HEK293 (cell line): ENCODE data around the gene STRIP1.

Experiments
- CTCF ChIA-PET: fragments of 350-600 bp; formaldehyde crosslinking; extraction: SDS; loops from one replicate; lab custom pipeline; 2021; ENCODE audit warnings: antibody characterized with exemption; lab: Yijun Ruan, JAX
- POLR2A ChIA-PET: fragments of 300-600 bp; formaldehyde crosslinking; extraction: SDS; loops from one replicate; lab custom pipeline; 2020; ENCODE audit warnings: antibody characterized with exemption, inconsistent platforms; lab: Yijun Ruan, JAX
- H3K27ac ChIP-seq: fragments of 200-500 bp; sonication (Bioruptor generic); 2 replicates; pipeline ENCODE4 v1.5.1; 2014; ENCODE audit warnings: low read depth, low read length, control low read depth, inconsistent platforms; ENCODE audit errors: extremely low read depth
- H3K36me3 ChIP-seq, 2 experiments: fragments of 200-500 bp in 1 of 2; sonication (Bioruptor generic) in 1 of 2; 1 replicate in 1 of 2; 2 replicates in 1 of 2; pipeline ENCODE4 v1.5.1; 2014 to 2017; ENCODE audit warnings: inconsistent platforms in 2 of 2, low read length in 2 of 2; ENCODE audit not compliant: control insufficient read depth in 2 of 2, insufficient read depth in 1 of 2
- H3K4me1 ChIP-seq: fragments of 200-500 bp; sonication (Bioruptor generic); 2 replicates; pipeline ENCODE4 v1.5.1; 2014; ENCODE audit warnings: mild to moderate bottlenecking, low read length, inconsistent platforms; ENCODE audit not compliant: control insufficient read depth, insufficient read depth
- H3K4me3 ChIP-seq: 2 replicates; pipeline ENCODE4 v1.5.1; 2011; ENCODE audit warnings: low read depth, mild to moderate bottlenecking, control low read depth, low read length, moderate library complexity
- H3K9me3 ChIP-seq: fragments of 200-500 bp; sonication (Bioruptor generic); 2 replicates; pipeline ENCODE4 v1.5.1; 2014; ENCODE audit warnings: low read depth, low read length, inconsistent platforms; ENCODE audit not compliant: control insufficient read depth, insufficient read depth
- KLF7 ChIP-seq: fragments of 450-650 bp; formaldehyde crosslinking; IDR thresholded peaks from 2 replicates; pipeline ENCODE4 v1.5.1; 2016; ENCODE audit warnings: missing biosample characterization, missing genetic modification characterization, borderline replicate concordance
- PATZ1 ChIP-seq: fragments of 450-650 bp; formaldehyde crosslinking; IDR thresholded peaks from 2 replicates; pipeline ENCODE4 v1.5.1; 2016; ENCODE audit warnings: missing biosample characterization, missing genetic modification characterization
- SP3 ChIP-seq: fragments of 450-650 bp; formaldehyde crosslinking; IDR thresholded peaks from 2 replicates; pipeline ENCODE4 v1.5.1; 2016; ENCODE audit warnings: missing biosample characterization, missing genetic modification characterization
- TSHZ1 ChIP-seq: fragments of 450-650 bp; formaldehyde crosslinking; IDR thresholded peaks from 2 replicates; pipeline ENCODE4 v1.5.1; 2016; ENCODE audit warnings: missing biosample characterization, missing genetic modification characterization, borderline replicate concordance
- ZBTB20 ChIP-seq: fragments of 450-650 bp; formaldehyde crosslinking; IDR thresholded peaks from 2 replicates; pipeline ENCODE4 v1.5.1; 2016; ENCODE audit warnings: missing biosample characterization, missing genetic modification characterization
- ZEB2 ChIP-seq: fragments of 450-650 bp; formaldehyde crosslinking; IDR thresholded peaks from 2 replicates; pipeline ENCODE4 v1.5.1; 2016; ENCODE audit warnings: missing biosample characterization, missing genetic modification characterization
- ZIC2 ChIP-seq: fragments of 450-650 bp; formaldehyde crosslinking; IDR thresholded peaks from 2 replicates; pipeline ENCODE4 v1.5.1; 2016; ENCODE audit warnings: missing biosample characterization, missing genetic modification characterization
- ZNF114 ChIP-seq: fragments of 450-650 bp; formaldehyde crosslinking; IDR thresholded peaks from 2 replicates; pipeline ENCODE4 v1.5.0; 2017; ENCODE audit warnings: missing biosample characterization, missing genetic modification characterization
- ZNF214 ChIP-seq: fragments of 450-650 bp; formaldehyde crosslinking; IDR thresholded peaks from 2 replicates; pipeline ENCODE4 v1.5.1; 2017; ENCODE audit warnings: missing biosample characterization, mild to moderate bottlenecking, missing genetic modification characterization, borderline replicate concordance
- ZNF223 ChIP-seq: fragments of 450-650 bp; formaldehyde crosslinking; IDR thresholded peaks from 2 replicates; pipeline ENCODE4 v1.5.1; 2016; ENCODE audit warnings: missing biosample characterization, missing genetic modification characterization
- ZNF266 ChIP-seq: fragments of 450-650 bp; formaldehyde crosslinking; IDR thresholded peaks from 2 replicates; pipeline ENCODE4 v1.5.1; 2016; ENCODE audit warnings: missing biosample characterization, missing genetic modification characterization, low read depth
- ZNF473 ChIP-seq: fragments of 450-650 bp; formaldehyde crosslinking; IDR thresholded peaks from 2 replicates; pipeline ENCODE4 v1.5.1; 2017; ENCODE audit warnings: missing biosample characterization, missing genetic modification characterization
- ZNF664 ChIP-seq: fragments of 450-650 bp; formaldehyde crosslinking; IDR thresholded peaks from 2 replicates; pipeline ENCODE4 v1.5.1; 2016; ENCODE audit warnings: missing biosample characterization, missing genetic modification characterization
- ZNF677 ChIP-seq: fragments of 450-650 bp; IDR thresholded peaks from 2 replicates; pipeline ENCODE4 v1.5.0; 2018; ENCODE audit warnings: missing biosample characterization, mild to moderate bottlenecking, missing genetic modification characterization, moderate library complexity
- ZNF707 ChIP-seq: fragments of 450-650 bp; formaldehyde crosslinking; IDR thresholded peaks from 2 replicates; pipeline ENCODE4 v1.5.1; 2016; ENCODE audit warnings: missing biosample characterization, missing genetic modification characterization
- ZNF768 ChIP-seq: fragments of 450-650 bp; formaldehyde crosslinking; IDR thresholded peaks from 2 replicates; pipeline ENCODE4 v1.5.1; 2018; ENCODE audit warnings: missing biosample characterization, mild to moderate bottlenecking, missing genetic modification characterization
- ZNF785 ChIP-seq: fragments of 450-650 bp; formaldehyde crosslinking; IDR thresholded peaks from 2 replicates; pipeline ENCODE4 v1.5.1; 2016; ENCODE audit warnings: missing biosample characterization, missing genetic modification characterization
- TF ChIP-seq, protein P1 (sequence below): fragments of 450-650 bp; formaldehyde crosslinking; IDR thresholded peaks from 2 replicates; pipeline ENCODE4 v1.5.1; 2016; ENCODE audit warnings: missing biosample characterization, missing genetic modification characterization

STRIP1 gene

DNA sequence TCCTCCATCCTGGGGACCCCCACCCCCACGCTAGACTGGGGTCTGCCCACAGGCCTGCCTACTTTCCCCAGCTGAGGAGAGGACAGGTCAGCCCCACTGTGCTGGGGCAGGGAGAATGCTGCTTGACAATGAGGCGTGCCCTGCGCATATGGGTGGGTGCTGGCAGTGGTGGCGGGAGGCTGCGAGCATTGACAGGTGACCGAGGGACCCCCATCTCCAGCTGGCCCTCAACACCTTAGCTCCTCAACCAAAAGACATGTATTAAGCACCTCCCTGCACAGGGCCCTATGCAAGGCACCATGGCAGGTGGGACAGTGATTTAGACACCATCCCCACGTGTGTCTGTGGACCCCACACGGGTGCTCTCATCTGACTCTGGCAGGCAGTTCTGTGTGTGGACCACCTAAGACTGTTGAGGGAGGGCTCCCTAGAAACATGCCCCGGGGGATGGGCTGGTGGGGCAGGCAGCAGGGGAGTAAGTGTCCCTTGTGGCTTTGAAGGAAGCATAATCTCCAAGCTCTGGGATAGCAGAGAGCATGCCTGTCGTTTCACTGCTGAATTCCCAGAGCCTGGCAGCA, 54.4 kb downstream of the STRIP1 start (continued):
- no peak for TF ChIP-seq TSHZ1 (tag by site-specific recombination)
- TF ChIP-seq ZNF677 (tag by site-specific recombination), result no peak
- no peak for TF ChIP-seq ZNF214

DNA sequence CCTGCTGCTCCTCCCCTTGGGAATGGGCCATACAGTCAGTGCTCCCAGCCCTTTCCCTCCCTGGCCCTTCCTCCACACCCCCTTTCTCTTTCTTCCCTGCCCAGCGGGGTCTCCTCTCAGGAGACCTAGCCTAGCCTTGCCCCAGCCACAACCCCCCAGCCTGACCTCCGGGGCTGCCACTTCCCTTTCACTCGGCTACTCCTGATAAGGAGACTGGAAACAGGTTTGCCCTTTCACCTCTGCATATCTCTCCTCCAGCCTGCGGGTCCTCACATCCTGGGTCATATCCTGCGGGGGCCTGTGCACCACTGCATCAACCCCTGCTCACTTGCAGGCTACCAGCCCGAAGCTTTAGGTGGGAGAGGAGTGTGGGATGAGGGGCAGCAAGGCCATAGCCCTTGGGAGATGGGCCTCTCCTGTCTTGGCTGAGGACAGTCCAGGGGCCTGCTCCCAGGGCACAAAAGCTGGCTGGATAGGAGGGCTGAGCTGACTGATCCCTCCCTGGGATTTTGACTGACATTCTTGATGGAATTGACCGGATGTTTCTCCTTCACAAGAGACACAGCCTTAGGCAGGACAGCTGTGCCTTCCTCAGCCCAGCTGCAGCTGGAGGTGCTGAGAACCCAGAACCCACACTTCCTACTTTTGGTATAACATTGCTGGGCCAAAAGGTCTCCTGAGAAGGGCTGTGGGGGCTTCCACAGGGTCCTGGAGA, 55.3 kb downstream of the STRIP1 start:
- POLR2A ChIA-PET, result no interaction called here
- 0 out of 2 replicates have a peak, but pooled peaks have one; percentile 21 for TF ChIP-seq ZIC2 (tag by site-specific recombination)
- no peak for TF ChIP-seq ZNF768 (tag by site-specific recombination)
- TF ChIP-seq, all 188 proteins: peak for 1
- Histone ChIP-seq H3K4me1 (no peaks in the 10 kb centered on the region), H3K4me3 (no peak overlapping the region), H3K9me3 (no peaks in the 10 kb centered on the region), H3K27ac (no peak overlapping the region), H3K36me3 (no peaks in the 10 kb centered on the region)
- CTCF ChIA-PET, result interaction anchor here (0.5 to 6.8 kb wide), 6 partner anchors 12 to 36 kb away, joined by 3 to 182 read pairs (median 10); no protein-coding TSS in a partner anchor

DNA sequence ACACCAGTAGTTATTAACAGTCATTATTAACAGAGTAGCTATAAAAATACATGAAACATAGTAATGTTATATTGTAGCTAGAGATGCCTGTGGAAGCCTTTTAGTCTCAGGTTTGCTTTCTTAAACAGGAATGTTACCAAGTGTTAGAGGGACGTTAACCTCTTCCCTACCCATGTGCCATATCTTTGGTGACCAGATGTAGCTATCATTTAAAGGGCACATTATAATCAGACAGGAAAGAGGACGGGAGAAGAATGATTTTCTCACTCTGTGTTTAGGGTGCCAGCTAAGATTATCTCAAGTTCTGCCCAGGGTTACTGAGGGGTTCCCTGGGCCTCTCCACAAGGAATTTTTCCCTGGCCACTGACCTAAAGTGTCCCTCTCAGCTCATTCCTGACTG, 57.0 kb downstream of the STRIP1 start:
- ChIA-PET POLR2A (no interaction called here), CTCF (interaction anchor here (0.7 to 6.8 kb wide), 8 partner anchors 11 to 493 kb away, joined by 3 to 182 read pairs (median 4); no protein-coding TSS in a partner anchor)
- Histone ChIP-seq H3K9me3 (no peaks in the 10 kb centered on the region), H3K4me3 (no peak overlapping the region), H3K4me1 (no peaks in the 10 kb centered on the region), H3K27ac (no peak overlapping the region), H3K36me3 (no peaks in the 10 kb centered on the region)
- TF ChIP-seq ZNF707 (tag by site-specific recombination) (no peak), TSHZ1 (tag by site-specific recombination) (no peak), ZNF223 (tag by site-specific recombination) (no peak), KLF7 (tag by site-specific recombination) (no peak), ZNF473 (tag by site-specific recombination) (no peak), SP3 (tag by site-specific recombination) (no peak), ZNF664 (tag by site-specific recombination) (no peak), ZNF785 (tag by site-specific recombination) (no peak), ZBTB20 (tag by site-specific recombination) (no peak), ZNF266 (tag by site-specific recombination) (no peak), ZNF114 (no peak), PATZ1 (tag by site-specific recombination) (no peak), ZEB2 (tag by site-specific recombination) (no peak)
- TF ChIP-seq, protein P1, sequence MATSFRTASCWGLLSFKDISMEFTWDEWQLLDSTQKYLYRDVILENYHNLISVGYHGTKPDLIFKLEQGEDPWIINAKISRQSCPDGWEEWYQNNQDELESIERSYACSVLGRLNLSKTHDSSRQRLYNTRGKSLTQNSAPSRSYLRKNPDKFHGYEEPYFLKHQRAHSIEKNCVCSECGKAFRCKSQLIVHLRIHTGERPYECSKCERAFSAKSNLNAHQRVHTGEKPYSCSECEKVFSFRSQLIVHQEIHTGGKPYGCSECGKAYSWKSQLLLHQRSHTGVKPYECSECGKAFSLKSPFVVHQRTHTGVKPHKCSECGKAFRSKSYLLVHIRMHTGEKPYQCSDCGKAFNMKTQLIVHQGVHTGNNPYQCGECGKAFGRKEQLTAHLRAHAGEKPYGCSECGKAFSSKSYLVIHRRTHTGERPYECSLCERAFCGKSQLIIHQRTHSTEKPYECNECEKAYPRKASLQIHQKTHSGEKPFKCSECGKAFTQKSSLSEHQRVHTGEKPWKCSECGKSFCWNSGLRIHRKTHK (tag by site-specific recombination), result no peak
